Measurements from ENCODE around the gene CALML6. TPM values are rescaled to one million over a fixed set of nuclear protein-coding genes. Genes with fewer than 3 reads are reported as not detected.

Gene CALML6
- total and polyA plus RNA-seq, 10 of the 15 experiments (the other 5 are each of a cell fraction or from before 2014, with no cell fraction given), result 0.07 to 1.3 (median 0.21) TPM; not detected in 5

GRCh38 chr1:1889847-1890505 lies 25.1 kb upstream of the CALML6 start (continued):
- TF ChIP-seq ZNF687 (IDR thresholded peaks at IDR 0.05) (no peak), TCF3 (IDR thresholded peaks at IDR 0.05; ENCODE audit: borderline replicate concordance, insufficient read depth, low read depth, low read length) (no peak), WRNIP1 (IDR thresholded peaks at IDR 0.05; ENCODE audit: borderline replicate concordance, low read depth, low read length) (no peak), TBL1XR1 (IDR thresholded peaks at IDR 0.05; ENCODE audit: low read depth, low read length) (no peak), SMARCA5 (IDR thresholded peaks at IDR 0.05) (peak; percentile 56; the same call in 1 of the 2 replicates), FOXK2 (IDR thresholded peaks at IDR 0.05) (no peak), ETV6 (conservative IDR thresholded peaks at IDR 0.05 in 1 of 2, IDR thresholded peaks at IDR 0.05 in 1 of 2; ENCODE audit: borderline replicate concordance in 1 of 2, low read depth in 1 of 2) (no peak), PML (IDR thresholded peaks at IDR 0.05; ENCODE audit: low read length) (no peak), BCL3 (IDR thresholded peaks at IDR 0.05; ENCODE audit: borderline replicate concordance, insufficient read depth, low read depth, low read length, poor library complexity, severe bottlenecking) (no peak), CUX1 (IDR thresholded peaks at IDR 0.05; ENCODE audit: insufficient replicate concordance, low read depth, low read length) (no peak), RAD21 (IDR thresholded peaks at IDR 0.05; ENCODE audit: insufficient read depth, low read depth, low read length) (no peak), EGR1 (IDR thresholded peaks at IDR 0.05; ENCODE audit: borderline replicate concordance in 1 of 2, low read depth in 2 of 2, low read length in 2 of 2) (no peak; a peak in 1 of 3 replicates), MTA3 (IDR thresholded peaks at IDR 0.05; ENCODE audit: borderline replicate concordance, low read length) (no peak), BMI1 (IDR thresholded peaks at IDR 0.05; ENCODE audit: borderline replicate concordance) (no peak), MAX (IDR thresholded peaks at IDR 0.05; ENCODE audit: low read depth, low read length) (no peak), PAX5 (IDR thresholded peaks at IDR 0.05; ENCODE audit: borderline replicate concordance, low read depth, low read length) (no peak), TCF12 (IDR thresholded peaks at IDR 0.05; ENCODE audit: low read depth, low read length) (no peak), NRF1 (conservative IDR thresholded peaks at IDR 0.05; ENCODE audit: low read depth, low read length) (no peak)

Measured in GM12878 (cell line).